Measurements from ENCODE around the gene WNT6. TPM values are rescaled to one million over a fixed set of nuclear protein-coding genes. Genes with fewer than 3 reads are reported as not detected.
"Not testable (repeated sequence)": the region's sequence is repeated elsewhere in the genome, so short reads cannot be mapped to it uniquely, and the experiment has no call there.

WNT6 gene
- polyA plus RNA-seq, 4 donors, result 0.20 to 1.9 (median 0.43) TPM

DNA sequence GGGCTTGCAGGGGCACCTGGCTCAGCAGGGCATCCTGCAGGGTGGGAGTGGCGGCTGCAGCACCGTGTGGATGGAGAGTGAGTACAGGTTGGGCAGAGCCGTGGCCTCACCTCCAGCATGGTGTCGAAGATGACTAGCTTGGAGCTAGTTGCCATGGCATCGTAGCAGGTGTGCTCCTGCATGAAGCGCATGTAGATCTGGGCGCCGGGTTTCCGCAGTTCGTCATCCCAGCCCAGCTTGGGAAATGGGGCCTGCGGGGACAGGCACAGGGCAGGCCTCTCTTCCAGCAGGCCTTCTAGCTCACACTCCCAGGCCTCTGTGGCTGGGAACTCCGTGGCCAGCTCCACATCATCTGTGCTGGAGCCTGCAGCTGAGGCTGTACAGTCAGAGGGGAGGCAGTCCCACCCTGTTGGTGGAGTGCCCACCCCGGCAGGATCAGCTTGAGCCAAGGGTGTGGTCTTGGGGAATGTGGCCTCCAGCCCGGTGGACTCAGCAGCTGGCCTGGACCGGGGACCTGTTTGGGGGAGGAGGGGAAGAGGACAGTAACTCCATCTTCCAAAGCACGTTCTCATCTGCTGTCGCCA is 29.6 kb upstream of the WNT6 start:
- DNase-seq (ENCODE audit: low read depth in 4 of 4, low spot score in 3 of 4), result no peak

- DNase-seq (ENCODE audit: low read depth in 4 of 4, low spot score in 3 of 4), result no peak
These were observed 28.9 kb upstream of the WNT6 start for GRCh38 chr2:218830526-218831306.

- no peak for DNase-seq (ENCODE audit: low read depth in 4 of 4, low spot score in 3 of 4)
These were observed 28.1 kb upstream of the WNT6 start, which contains the start of gene PRKAG3 for GRCh38 chr2:218831378-218831990. Gene PRKAG3 (minus strand): TSS chr2:218831803.

DNA sequence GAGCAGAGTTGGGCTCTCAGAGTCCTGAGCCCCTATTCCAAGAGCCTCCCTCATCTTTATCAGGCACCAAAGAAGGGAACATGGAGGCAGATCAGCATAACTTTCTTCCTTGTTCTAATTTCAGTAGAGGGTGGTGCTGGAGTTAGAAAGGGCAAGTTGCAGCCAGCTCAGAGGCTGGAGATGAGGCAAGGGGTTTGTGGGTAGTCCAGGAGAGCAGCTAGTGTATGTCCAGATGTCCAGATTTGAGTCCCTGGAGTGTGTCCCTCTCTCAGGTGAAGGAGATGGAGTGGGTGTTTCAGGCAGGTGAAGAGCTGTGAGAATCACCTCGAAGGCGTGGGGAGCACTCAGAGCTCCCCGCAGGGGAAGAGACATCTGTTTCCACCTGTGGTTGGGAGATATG is 27.5 kb upstream of the WNT6 start:
- no peak for DNase-seq (ENCODE audit: low read depth in 4 of 4, low spot score in 3 of 4)

GRCh38 chr2:218832520-218832919 is 27.1 kb upstream of the WNT6 start:
- DNase-seq (ENCODE audit: low read depth in 4 of 4, low spot score in 3 of 4), result no peak

DNA sequence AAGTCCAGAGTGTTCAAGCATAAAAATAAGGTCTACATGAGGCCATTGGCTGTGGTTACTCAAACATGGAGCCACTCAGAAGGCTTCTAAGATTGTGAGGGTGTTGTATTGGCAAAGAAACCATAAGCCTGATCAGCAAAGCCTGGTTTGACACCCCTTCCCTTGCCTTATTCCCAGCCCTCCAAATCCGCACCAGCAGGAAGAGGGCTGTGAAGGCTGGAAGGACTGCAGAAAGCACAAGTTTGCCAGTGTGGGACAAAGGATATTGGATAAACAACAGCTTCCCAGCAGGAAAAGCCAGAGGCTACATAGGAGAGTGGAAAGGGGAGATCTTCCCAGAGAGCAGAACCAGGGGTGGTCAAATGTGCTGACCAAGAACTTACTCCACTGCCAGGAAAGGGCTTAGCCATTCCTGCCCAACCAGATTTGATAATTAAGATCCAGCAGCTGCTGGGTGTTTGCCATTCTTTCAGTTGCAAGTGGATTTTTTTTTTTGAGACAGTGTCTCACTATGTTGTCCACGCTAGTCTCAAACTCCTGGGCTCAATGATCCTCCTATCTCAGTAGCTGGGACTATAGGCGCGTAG is 26.5 kb upstream of the WNT6 start:
- no peak for DNase-seq (ENCODE audit: low read depth in 4 of 4, low spot score in 3 of 4)

- no peak for DNase-seq (ENCODE audit: low read depth in 4 of 4, low spot score in 3 of 4)
These were observed 24.9 kb upstream of the WNT6 start for GRCh38 chr2:218834685-218835084.

DNA sequence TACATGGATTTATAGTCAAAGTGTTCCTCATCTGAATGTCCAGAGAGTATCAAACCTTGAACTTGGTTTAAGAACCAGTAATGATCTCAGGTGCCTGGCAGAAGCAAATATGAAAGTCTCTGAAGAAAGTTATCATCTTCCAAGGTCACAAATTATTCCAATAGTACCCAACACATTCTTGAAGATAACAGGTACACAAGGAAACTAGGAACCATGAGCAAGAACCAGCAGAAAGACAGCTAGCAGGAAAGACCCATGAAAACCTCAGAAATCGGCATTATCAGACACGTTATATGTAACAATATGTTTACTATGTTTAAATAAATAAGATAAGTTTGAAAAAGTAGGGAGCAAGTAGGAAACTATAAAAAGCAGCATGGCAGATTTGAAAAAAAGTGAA is 22.1 kb upstream of the WNT6 start:
- DNase-seq (ENCODE audit: low read depth in 4 of 4, low spot score in 3 of 4), result no peak

DNA sequence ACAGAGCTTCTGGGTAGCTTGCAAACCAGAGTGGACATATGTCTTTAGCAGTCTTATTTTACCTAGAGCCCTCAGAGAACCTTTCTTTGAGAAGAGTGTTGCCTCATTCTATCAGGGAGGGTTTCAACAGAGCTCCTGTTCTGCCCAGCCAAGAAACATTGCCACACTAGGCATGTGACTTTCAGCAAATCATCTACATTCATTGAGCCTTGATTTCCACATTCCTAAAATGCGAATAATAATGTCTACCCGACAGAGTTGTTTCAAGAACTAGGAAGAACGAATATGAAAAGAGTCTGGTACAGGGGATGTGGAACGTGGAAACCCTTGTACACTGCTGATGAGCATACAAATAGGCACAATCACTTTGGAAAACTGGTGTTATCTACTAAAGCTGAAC is 20.2 kb upstream of the WNT6 start:
- DNase-seq (ENCODE audit: low read depth in 4 of 4, low spot score in 3 of 4), result no peak

DNA sequence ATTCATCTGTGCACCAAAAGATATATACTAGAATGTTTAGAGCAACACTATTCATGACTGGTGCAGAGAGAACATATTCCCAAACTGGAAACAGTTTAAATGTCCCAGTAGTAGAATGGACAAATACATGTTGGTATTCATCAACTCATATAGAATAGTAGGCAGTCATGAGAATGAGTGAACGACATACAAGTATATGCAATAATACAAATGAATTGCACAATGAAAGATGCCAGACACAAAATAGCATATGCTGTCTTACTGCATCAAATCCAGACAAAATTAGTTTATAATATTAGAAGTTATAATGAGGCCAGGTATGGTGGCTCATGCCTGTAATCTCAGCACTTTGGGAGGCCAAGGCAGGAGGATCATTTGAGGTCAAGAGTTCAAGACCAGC is 19.7 kb upstream of the WNT6 start:
- no peak for DNase-seq (ENCODE audit: low read depth in 4 of 4, low spot score in 3 of 4)

DNA sequence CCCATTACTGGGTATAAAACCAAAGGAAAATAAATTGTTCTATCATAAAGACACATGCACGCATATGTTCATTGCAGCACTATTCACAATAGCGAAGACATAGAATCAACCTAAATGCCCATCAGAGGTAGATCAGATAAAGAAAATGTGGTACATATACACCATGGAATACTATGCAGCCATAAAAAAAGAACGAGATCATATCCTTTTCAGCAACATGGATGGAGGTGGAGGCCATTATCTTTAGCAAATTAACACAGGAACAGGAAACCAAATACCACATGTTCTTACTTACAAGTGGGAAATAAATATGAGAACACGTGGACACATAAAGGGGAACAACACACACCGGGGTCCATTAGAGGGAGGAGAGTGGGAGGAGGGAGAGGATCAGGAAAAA is 15.3 kb upstream of the WNT6 start:
- DNase-seq (ENCODE audit: low read depth in 4 of 4, low spot score in 3 of 4), result not testable (repeated sequence)

GRCh38 chr2:218846963-218847362 is 12.6 kb upstream of the WNT6 start:
- not testable (repeated sequence) for DNase-seq (ENCODE audit: low read depth in 4 of 4, low spot score in 3 of 4)

GRCh38 chr2:218849721-218850120 is 9.9 kb upstream of the WNT6 start:
- no peak for DNase-seq (ENCODE audit: low read depth in 4 of 4, low spot score in 3 of 4)

- no peak for DNase-seq (ENCODE audit: low read depth in 4 of 4, low spot score in 3 of 4)
These were observed 8.8 kb upstream of the WNT6 start for GRCh38 chr2:218850796-218851195.

DNA sequence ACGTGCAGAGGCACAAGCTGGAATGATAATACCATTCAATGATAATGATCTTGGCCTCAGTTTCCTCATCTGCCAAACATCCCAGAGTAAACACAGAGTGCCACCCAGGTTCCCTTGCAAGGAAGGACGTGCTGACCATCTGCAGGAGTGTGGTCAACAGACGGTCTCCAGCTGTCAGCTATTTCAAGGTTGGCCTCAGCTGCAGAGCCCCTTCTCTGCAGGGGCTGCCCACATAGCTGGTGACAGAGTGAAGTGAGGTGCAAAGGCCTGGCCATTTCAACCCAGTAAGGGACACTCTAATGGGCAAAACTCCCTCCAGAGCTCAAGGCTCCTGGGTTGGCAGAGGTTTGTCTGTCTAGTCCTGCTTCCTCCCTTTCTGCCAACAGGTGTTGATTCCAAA is 8.3 kb upstream of the WNT6 start:
- DNase-seq (ENCODE audit: low read depth in 4 of 4, low spot score in 3 of 4), result no peak

DNA sequence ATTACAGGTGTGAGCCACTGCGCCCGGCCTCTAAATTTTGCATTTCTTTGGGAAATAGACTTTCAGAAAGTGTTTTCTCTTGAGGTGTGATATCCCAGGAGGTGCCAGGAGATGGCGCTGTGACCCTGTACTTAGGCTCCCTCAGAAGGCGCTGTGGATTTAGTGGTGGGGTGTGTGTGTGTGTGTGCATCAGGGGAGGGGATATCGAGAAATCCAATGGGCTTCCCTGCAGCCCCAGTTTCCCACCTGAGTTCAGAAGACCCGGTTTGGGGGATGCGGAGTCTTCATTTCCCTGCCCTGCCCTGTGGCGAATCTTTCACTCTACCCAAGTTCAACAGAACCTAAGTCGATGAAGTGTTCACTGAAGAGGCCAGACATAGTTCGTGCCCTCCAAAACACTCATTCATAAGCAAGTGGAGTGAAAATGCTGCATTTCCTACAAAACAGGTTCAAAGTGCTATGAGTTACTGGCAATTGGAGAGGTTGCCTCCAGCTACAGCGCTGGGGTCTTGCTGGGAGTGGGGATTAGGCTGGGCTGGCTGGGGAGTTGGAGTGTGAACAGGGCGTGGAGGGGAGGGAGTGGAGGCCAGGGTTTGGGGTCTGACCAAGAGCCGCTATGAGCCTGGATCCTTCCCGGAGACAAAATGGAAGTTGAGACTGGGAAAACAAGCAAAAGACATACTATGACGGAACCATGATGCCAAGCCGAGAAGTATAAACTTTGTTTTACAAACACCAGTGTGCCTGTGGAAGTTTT is 6.5 kb upstream of the WNT6 start:
- no peak for DNase-seq (ENCODE audit: low read depth in 4 of 4, low spot score in 3 of 4)

GRCh38 chr2:218853766-218854165 is 5.8 kb upstream of the WNT6 start:
- no peak for DNase-seq (ENCODE audit: low read depth in 4 of 4, low spot score in 3 of 4)

DNA sequence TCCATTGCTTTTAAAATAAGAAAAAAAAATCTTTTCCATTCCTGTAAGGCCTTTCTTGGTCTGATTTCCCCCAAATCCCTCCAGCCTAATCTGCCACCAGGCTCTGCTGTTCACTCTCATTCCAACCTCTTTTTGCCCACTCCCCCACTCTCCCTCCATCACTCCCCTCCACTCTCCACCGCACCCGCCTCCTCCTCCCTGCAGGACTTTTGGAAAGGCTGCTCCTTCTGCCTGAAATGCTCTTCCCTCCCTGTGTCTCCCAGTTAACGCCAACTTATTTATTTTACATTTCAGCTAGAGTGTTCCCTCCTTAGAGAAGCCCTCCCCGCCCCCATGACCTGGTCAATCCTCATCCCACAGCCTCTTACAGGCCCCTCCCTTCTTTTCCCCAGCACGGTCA is 4.7 kb upstream of the WNT6 start:
- no peak for DNase-seq (ENCODE audit: low read depth in 4 of 4, low spot score in 3 of 4)

DNA sequence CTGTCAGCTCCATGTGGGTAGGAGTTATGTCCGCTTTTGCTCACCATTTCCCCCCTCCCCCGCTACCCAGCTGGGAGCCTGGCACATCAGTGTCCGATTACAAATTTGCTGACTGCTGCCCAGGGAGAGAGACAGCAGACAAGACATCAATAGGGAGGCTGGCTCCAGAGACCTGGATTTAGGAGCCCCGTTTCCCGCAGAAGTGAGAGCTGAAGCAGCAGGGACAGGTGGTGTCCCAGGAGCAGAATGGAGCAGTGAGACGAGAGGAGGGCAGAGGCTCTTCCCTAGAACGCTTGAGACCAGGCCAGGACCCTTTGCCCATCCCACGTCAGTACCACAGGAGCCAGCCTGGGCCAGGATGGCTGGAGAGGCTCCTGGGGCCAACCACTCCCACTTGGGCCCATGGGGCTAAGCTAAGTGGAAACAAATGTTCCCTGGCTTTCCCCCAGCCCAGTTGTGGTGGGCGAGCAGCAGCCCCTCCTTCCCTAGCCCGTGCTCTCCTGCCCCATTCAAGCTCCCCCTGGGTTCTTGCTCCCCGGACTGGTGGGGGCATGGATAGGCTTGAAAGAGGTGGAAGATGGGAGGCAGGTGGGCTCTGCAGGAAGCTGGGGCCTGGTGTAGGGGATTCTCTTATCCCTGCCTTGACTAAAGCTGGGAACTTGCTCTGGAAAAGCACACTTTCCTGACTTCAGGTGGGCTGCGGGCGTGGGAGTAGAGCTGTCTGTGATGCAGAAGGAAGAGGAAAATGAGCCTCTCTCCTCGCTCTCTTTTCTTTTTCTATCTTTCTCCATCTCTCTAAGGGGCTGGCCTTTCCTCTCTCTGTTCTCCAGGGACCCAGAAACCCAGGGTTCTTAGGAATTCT is 4.1 kb upstream of the WNT6 start:
- no peak for DNase-seq (ENCODE audit: low read depth in 4 of 4, low spot score in 3 of 4)

Data from left renal pelvis (tissue), 4 donors.